Left colon (tissue), 2 donors: ENCODE measurements around the gene TSSC4. TPM values are rescaled to one million over a fixed set of nuclear protein-coding genes. Genes with fewer than 3 reads are reported as not detected.

Experiments used
- ATAC-seq: fragments of 200-7000 bp; cut with Tn5 transposase; one replicate; pipeline ENCODE4 v1.9.1; 2020; ENCODE audit warnings: mild to moderate bottlenecking, moderate library complexity
- DNase-seq, 2 donors: peaks; one replicate each; pipeline ENCODE4 v3.0.0-alpha.2; 2020
- intact Hi-C, 2 donors: fragments of 100-400 bp; cut with DNase I in 1 of 2; cut with micrococcal nuclease in 1 of 2; formaldehyde crosslinking; loops; one replicate each; pipeline versions ENCODE4 v1.11.2 to v1.14.0; 2022; cut with DNase I, micrococcal nuclease
- total RNA-seq, 2 donors: library from RNA; stranded (reverse); fragmentation: NEBNext Ultra II Directional; extraction: Animal tissue kit (Norgen Biotek cat#: 25700); gene quantifications; one replicate each; pipeline ENCODE4 v1.2.1, GENCODE V29; 2021
- donor health status: DM: no; HTN: no; CAD: no.
- donor health status: DM: yes; HTN: yes; CAD: no.

The TSSC4 gene
- total RNA-seq, 2 donors from 2014 or later = 39.9 to 40.4 TPM

GRCh38 chr11:2393941-2394817, 6.4 kb upstream of the TSSC4 start:
- ATAC-seq (no peak), DNase-seq (no peak)
- intact Hi-C loops = no loop called here

GRCh38 chr11:2394818-2395105, 5.8 kb upstream of the TSSC4 start:
- intact Hi-C loops = no loop called here
- no peak for ATAC-seq
- DNase-seq = no peak

- DNase-seq (no peak), ATAC-seq (no peak)
- intact Hi-C loops = no loop called here
These were observed 5.3 kb upstream of the TSSC4 start for GRCh38 chr11:2395211-2395730.

- ATAC-seq = no peak
- DNase-seq = no peak
- intact Hi-C loops = no loop called here
These were observed 4.7 kb upstream of the TSSC4 start for GRCh38 chr11:2395856-2396255.

GRCh38 chr11:2396471-2396870, 4.1 kb upstream of the TSSC4 start:
- ATAC-seq = no peak
- intact Hi-C loops = no loop called here

GRCh38 chr11:2397005-2397404, 3.5 kb upstream of the TSSC4 start:
- ATAC-seq (no peak), DNase-seq (no peak)
- intact Hi-C loops = no loop called here

More at GRCh38 chr11:2396471-2396870, 4.1 kb upstream of the TSSC4 start:
- no peak for DNase-seq

- ATAC-seq (no peak), DNase-seq (no peak)
- intact Hi-C loops = no loop called here
These were observed 1.7 kb upstream of the TSSC4 start for GRCh38 chr11:2398664-2399355.

- intact Hi-C loops = no loop called here
- DNase-seq = no peak
- peak; percentile 20 for ATAC-seq
These were observed 972 bp upstream of the TSSC4 start for GRCh38 chr11:2399488-2400068.

- DNase-seq = peak in 1 of 2 donors; percentile 46
- intact Hi-C loops = no loop called here
- peak; percentile 4 for ATAC-seq
These were observed 349 bp downstream of the TSSC4 start for GRCh38 chr11:2400762-2401435.

- intact Hi-C loops = no loop called here
- ATAC-seq = no peak
- no peak for DNase-seq
These were observed 960 bp downstream of the TSSC4 start for GRCh38 chr11:2401436-2401984.

- ATAC-seq (no peak), DNase-seq (no peak)
- intact Hi-C loops = no loop called here
These were observed 1.6 kb downstream of the TSSC4 start for GRCh38 chr11:2402106-2402505.

GRCh38 chr11:2402890-2403645, 2.5 kb downstream of the TSSC4 start:
- intact Hi-C loops = no loop called here
- DNase-seq (no peak), ATAC-seq (no peak)

- DNase-seq (no peak), ATAC-seq (no peak)
- intact Hi-C loops = no loop called here
These were observed 4.2 kb downstream of the TSSC4 start for GRCh38 chr11:2404735-2405196.

- ATAC-seq = no peak
- DNase-seq = no peak
- intact Hi-C loops = no loop called here
These were observed 5.9 kb downstream of the TSSC4 start for GRCh38 chr11:2406451-2406850.

- ATAC-seq (peak; percentile 51), DNase-seq (peak in 1 of 2 donors; percentile 59)
- intact Hi-C loops = no loop called here
These were observed 6.4 kb downstream of the TSSC4 start for GRCh38 chr11:2406878-2407410.

GRCh38 chr11:2408671-2409070, 8.1 kb downstream of the TSSC4 start:
- intact Hi-C loops = no loop called here
- no peak for DNase-seq
- ATAC-seq = no peak

- intact Hi-C loops = no loop called here
- ATAC-seq = no peak
These were observed 8.6 kb downstream of the TSSC4 start for GRCh38 chr11:2409126-2409525.

More at GRCh38 chr11:2409126-2409525, 8.6 kb downstream of the TSSC4 start:
- DNase-seq = no peak
